Erythroblast (primary cell): ENCODE measurements around the gene PDLIM5.
"Not testable (repeated sequence)": the region's sequence is repeated elsewhere in the genome, so short reads cannot be mapped to it uniquely, and the experiment has no call there.

Source experiments
- DNase-seq, 2 experiments: peaks; one replicate each; lab custom pipeline; 2025; lab: John Stamatoyannopoulos, UW
- GATA1 ChIP-seq: IDR thresholded peaks from 2 replicates; pipeline ENCODE4 v1.6.1; 2011; ENCODE audit warnings: low read depth, mild to moderate bottlenecking, control low read depth, low read length, moderate library complexity
- POLR2A ChIP-seq: IDR thresholded peaks from 2 replicates; pipeline ENCODE4 v1.6.1; 2011; ENCODE audit warnings: mild to moderate bottlenecking, low read length

The PDLIM5 gene

DNA sequence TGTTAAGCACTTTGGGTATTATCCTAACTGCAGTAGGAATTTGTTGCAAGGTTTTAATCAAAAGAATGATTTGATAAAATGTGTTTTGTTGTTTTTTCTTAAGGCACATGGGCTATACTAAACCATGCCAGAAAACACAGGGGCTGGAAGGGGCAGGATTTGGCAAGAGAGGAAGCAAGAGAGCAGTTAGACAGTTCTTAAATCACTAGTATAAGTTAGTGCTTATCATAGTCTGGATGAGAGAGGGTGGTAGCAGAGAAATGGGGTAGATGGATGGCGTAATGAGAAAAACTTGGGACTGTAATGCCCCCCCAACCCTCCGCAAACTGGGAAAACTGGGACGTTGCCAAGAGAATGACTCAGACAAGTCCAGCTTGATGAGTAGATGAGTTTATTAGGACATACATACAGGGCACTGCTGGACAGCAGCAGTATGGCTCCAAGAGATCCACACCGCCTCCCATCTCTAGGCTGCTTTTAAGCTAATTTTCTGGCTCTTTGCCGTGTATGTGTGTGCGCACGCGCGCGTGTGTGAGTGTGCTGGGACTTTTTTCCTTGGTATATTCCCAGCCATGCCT, 151.5 kb downstream of the PDLIM5 start:
- DNase-seq, result no peak
- TF ChIP-seq GATA1 (no peak), POLR2A (no peak)

DNA sequence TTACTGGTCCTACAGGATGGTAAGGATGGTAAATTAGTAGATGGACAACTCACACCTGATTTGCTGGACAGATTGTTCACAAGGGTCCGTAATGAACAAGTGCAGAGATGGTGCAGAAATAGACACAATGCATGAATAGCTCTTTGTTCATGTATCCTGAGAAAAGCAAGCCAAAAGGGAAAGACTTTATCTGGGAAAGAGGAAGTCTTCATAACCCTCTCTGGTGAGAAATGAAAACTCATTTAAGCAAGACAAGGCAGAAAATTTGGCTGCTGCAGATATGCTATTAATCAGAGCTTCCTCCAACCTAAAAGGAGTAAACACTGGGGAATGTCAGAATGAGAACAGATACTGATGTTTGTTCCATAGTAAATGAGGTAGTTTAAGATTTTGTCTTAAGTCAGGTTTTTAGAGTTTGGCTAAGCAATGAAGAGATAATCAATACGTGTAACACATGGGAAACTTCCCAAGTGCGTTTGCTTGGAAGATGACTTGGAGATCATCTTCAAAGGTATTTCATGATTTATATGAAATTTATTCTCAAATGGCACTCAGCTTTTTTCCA, 153.6 kb downstream of the PDLIM5 start:
- no peak for TF ChIP-seq POLR2A
- TF ChIP-seq GATA1, result no peak
- DNase-seq, result no peak

DNA sequence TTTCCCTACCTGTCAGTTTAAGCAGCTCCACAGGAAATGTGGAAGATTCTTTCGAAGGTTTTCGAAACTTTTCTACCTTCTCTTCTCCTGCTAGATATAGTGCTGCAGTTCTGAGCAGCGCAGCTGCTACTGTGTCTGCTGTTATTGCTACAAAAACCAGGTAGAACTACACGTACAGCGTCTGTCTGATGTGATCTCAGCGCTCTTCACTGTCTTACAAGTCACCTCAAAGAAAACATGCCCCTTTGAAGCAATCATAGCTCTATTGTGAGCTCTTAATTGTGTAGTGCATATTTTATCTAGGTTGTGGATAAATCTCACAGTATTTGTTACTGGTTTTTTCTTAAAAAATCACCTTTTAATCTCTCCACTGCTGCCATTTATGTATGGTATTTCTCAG, 158.4 kb downstream of the PDLIM5 start:
- TF ChIP-seq POLR2A, result no peak
- DNase-seq, result no peak

DNA sequence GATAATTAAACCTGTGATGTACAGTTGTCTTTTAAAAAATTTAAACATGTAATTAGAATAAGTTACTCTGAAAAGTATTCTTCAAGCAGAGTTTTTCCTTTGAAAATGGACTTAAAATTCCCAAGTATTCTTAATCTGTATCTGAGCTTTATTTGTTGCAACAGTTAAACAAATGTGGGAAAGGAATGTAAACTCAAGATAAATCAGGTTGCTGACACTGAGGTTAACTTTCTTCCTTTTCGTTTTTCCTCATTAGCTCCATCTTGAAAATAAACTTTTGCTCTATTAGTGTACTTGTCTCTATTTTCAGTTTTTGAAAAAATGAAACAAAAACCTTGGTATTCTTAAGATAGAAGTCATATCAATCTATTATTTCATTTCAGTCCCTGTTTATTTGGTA, 161.5 kb downstream of the PDLIM5 start:
- TF ChIP-seq POLR2A, result no peak
- no peak for TF ChIP-seq GATA1
- no peak for DNase-seq

DNA sequence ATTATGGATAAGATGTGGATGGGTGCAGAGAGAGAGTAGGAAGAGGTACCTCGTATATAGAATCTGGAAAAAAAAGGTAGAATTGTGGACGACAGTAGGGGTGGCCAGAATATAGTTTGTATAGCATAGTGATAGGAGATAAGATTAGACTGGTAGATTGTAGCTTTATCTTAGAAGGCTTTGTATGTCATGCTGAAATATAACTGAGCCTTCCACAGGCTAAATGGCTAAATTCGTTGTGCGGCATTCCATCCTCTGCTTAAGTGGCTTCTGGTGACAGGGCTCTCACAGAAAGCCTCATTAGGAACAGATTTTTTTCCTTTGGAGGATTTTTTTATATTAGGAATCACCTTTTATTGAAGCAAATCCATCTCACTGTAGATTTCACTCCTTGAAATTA, 163.7 kb downstream of the PDLIM5 start:
- DNase-seq, result no peak

DNA sequence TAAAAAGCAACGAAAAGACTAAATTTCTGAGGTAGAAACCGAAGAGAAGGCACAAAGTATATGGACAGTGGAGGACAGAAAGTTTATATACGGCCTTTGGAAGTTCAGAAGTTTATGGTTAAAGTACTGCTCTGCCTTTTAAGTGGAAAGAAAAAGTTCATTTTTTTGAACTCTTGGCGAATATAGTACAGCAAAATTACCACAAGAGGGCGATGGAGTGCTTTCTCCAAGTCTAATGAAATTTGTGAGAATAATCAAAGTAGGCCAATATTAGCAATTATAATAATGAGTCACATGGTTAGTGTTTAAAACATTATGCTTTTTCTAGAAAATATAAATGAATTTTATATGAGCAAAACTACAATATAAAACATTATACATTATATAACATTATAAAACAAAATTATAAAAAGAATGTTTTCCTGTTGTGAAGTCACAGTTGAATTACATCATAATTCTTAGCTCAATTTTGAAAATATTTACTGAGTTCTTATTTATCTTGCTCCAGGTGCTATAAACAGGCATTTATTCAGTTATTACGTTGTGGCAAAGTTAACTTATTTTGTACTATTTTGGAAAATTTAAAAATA, 169.8 kb downstream of the PDLIM5 start:
- peak; percentile 51 to 67 for DNase-seq
- TF ChIP-seq GATA1 (no peak), POLR2A (no peak)

More for the DNA sequence above, 163.7 kb downstream of the PDLIM5 start:
- TF ChIP-seq GATA1 (no peak), POLR2A (no peak)

DNA sequence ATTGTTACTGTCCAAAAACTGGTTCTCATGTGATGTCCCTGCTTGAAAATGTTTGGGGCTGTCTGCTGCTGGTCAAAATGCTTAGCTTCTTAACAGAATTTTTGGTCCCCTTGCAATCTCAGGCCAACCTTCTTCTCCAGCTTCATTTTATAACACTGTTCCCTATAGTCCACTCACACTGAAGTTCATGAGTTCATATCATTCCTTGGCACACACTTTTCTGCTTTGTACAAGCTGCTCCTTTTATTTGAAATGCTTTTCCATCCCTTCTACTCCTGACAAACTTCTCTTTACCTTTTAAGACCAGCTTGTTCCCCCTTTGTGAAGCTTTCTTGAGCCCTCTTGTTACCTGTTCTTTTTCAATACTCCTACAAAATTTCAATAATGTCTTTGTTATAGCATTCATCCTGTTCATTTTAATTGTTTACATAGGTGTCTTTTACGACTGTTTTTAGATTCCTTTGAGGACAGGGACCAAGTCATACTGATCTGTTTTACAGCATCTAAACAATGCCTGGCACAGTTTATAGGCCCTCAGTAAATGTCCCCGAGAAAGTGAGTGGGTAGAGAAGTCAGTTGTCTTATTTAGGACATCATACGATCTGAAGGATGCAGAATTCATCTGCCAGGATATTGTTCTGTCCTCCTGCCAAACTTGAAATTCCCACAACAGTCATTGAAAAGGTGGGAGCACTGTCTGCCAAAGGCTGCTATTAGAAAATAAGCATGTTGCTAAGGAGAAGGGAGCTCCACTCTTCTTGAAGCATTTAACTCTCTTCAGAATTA, 171.6 kb downstream of the PDLIM5 start:
- no peak for DNase-seq
- no peak for TF ChIP-seq GATA1
- TF ChIP-seq POLR2A, result no peak

DNA sequence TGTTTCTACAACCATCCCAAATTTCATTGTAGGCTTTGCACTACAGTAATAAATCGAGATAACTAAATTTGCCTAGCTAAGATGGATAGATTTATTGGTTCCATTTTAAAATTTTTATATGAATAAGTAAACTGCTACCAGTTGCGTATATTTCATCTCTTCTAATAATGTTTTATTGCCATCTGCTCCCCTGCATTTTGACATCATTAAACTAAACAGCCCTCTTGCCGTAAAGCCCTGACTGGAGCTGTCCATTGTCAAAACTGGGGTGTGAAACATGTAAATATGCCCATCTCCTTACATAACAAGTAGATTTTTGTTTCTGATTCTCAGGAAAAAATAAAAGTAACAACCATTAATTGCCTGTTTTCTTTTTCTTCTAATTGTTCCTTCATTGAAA, 175.2 kb downstream of the PDLIM5 start:
- no peak for TF ChIP-seq POLR2A
- no peak for DNase-seq

DNA sequence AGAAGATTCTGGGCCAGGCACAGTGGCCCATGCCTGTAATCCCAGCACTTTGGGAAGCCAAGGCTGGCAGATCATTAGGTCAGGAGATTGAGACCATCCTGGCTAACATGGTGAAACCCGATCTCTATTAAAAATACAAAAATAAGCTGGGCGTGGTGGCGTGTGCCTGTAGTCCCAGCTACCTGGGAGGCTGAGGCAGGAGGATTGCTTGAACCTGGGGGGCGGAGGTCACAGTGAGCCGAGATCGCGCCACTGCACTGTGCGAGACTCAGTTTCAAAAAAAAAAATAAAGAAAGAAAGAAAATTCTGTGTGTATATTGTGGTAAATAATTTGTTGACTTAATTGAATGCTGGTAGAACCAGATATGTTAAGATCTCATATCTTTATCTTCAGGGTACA, 177.3 kb downstream of the PDLIM5 start:
- DNase-seq, result not testable (repeated sequence)

DNA sequence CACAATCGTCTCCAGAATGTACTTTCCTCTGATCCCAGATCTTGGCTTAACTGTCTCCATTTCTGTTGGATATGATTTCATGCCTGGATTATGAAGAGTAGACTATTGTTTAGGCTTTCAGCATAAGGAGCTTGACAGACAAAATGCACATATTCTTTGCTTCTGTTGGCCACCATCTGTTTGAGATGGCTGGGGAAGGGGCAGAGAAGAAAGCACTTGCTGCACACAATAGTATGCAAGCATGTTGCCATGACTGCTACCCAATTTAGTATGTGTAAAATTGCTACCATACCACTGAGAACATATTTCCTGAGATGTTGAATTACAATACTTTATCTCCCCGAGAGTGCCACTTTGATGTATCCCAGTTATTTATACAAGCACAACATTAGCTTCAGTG, 178.1 kb downstream of the PDLIM5 start:
- TF ChIP-seq POLR2A (no peak), GATA1 (no peak)
- no peak for DNase-seq

DNA sequence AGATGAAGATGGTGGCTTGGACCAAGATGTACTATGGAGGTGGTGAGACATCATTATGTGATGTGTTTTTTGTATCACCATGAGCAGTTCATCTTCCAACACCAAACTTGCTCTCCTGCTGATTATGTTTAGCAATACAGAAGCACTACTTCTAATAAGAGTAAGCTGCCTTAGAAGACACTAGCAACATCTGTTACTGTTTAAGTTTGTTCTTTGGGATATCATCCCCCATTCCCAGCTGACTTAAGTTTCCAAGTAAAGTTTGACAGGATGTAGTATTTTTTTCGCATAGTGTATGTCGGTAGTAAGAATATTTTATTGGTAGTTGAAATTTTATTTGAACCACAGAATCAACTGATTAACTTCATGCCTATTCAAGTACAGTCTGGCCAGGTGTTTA, 182.5 kb downstream of the PDLIM5 start:
- DNase-seq, result no peak
- TF ChIP-seq POLR2A, result no peak
- no peak for TF ChIP-seq GATA1

DNA sequence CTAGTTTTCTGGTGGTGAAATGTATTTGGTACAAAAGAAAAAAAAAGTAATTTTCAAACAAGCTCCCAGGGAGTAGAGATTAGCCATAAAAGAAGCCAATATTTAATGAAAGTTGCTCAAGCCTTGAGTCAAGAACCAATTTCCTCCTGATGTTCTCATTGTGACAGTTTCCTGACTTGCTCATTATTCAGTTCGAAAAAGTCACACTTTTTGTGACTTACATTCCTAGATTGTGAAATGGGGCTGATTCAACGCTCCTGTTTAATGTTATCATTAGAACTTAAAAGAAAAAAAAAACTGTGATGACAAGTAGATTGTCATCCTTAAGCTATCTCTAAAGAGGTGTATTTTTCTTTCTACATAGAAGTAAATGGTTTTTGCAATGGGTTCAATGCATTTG, 183.4 kb downstream of the PDLIM5 start:
- DNase-seq, result no peak
- TF ChIP-seq POLR2A, result no peak
- no peak for TF ChIP-seq GATA1

DNA sequence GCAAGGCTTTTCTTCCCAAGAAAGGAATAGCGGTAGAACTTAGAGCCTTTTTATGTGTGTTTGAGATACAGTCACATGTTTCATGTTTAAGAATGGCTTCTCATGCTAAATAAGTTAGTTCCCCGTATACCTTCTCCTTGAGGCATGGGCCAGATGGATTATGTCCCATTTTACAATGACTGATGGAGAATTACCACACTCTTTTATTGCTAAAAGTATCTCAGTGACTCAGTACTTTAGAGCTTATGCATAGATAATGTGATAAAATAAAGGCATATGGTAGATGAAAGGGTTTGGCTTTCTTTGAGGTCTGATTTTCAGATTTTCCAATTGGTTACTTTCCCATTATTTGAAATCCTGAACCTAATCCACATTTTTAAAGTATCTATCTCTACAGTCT, 184.3 kb downstream of the PDLIM5 start:
- no peak for DNase-seq
- TF ChIP-seq GATA1 (no peak), POLR2A (no peak)

DNA sequence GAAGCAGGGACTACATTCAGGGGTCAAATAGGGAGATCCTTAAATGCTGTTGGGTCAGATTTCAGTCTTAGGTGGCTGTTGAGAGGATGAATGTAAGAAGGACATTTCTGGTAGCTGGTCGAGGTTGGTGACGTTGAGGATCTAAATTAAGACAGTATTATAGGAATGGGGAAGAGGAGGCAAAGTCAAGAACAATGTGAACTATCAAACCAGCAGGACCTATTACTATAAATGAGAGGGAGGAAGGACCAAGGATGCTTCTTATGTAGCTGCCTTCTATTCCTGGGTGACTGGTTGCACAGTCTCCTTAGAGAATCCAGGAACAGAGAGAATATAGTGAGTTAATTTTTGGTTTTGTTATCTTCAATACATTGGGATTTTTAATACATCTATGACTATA, 187.6 kb downstream of the PDLIM5 start:
- TF ChIP-seq POLR2A (no peak), GATA1 (no peak)
- DNase-seq, result no peak

DNA sequence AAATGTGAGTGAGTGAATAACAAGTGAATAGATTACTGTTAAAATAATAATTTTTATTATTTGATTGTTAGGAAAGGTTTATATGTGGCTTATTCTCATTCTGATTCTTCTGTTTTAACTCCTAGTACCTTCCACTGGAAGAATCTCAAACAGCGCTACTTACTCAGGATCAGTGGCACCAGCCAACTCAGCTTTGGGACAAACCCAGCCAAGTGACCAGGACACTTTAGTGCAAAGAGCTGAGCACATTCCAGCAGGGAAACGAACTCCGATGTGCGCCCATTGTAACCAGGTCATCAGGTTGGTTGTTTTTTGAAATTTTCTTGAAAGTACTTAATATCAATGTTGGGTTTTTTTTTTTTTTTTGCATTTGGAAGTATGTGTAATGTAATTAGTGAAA, 188.4 kb downstream of the PDLIM5 start:
- TF ChIP-seq POLR2A, result no peak

More for the DNA sequence above, 188.4 kb downstream of the PDLIM5 start:
- no peak for DNase-seq
